Measurements from ENCODE around the gene DACT1. TPM values are rescaled to one million over a fixed set of nuclear protein-coding genes. Genes with fewer than 3 reads are reported as not detected.

DACT1 gene
- total RNA-seq, 2 experiments from 2014 or later = 1.4 to 2.0 TPM

DNA sequence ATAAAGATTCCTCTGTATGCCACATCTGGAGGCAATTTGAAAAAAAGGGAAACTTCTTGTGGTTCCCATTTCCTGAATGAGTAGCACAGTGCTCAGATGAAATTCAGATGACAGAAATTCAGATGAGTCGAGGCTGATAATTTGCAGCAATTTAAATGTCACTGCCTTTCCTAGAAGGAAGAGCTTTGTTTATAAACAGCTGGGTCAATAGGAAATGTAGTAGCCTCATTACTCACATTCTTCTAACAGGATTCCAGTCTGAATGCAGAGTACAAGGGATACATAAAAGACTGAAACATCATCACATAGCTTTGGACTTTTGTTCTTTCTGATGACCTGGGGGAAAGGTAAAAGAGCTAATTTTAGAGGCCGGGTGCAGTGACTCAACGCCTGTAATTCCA, 11.3 kb upstream of the DACT1 start:
- DNase-seq = no peak
- Mint-ChIP-seq H3K4me1 (ENCODE audit: low read depth) (peaks cover 4% of the 10 kb centered on the region), H3K36me3 (ENCODE audit: low read depth) (no peaks in the 10 kb centered on the region), H3K27me3 (peaks cover 2% of the 10 kb centered on the region), H3K27ac (no peak overlapping the region), H3K9me3 (no peaks in the 10 kb centered on the region), H3K4me3 (no peak overlapping the region)
- CTCF ChIA-PET = interaction anchor here (0.8 kb wide), 1 partner anchor 70 kb away, joined by 3 read pairs; no protein-coding TSS in a partner anchor
- intact Hi-C loops (cut with micrococcal nuclease) = no loop called here
- TF ChIP-seq, protein P1, sequence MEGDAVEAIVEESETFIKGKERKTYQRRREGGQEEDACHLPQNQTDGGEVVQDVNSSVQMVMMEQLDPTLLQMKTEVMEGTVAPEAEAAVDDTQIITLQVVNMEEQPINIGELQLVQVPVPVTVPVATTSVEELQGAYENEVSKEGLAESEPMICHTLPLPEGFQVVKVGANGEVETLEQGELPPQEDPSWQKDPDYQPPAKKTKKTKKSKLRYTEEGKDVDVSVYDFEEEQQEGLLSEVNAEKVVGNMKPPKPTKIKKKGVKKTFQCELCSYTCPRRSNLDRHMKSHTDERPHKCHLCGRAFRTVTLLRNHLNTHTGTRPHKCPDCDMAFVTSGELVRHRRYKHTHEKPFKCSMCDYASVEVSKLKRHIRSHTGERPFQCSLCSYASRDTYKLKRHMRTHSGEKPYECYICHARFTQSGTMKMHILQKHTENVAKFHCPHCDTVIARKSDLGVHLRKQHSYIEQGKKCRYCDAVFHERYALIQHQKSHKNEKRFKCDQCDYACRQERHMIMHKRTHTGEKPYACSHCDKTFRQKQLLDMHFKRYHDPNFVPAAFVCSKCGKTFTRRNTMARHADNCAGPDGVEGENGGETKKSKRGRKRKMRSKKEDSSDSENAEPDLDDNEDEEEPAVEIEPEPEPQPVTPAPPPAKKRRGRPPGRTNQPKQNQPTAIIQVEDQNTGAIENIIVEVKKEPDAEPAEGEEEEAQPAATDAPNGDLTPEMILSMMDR (IDR thresholded peaks at IDR 0.05) = no peak
- POLR2A ChIA-PET = no interaction called here
- ATAC-seq = no peak

- Mint-ChIP-seq H3K4me3 (no peak overlapping the region), H3K27me3 (no peaks in the 10 kb centered on the region), H3K4me1 (ENCODE audit: low read depth) (peaks cover 4% of the 10 kb centered on the region), H3K9me3 (no peaks in the 10 kb centered on the region), H3K27ac (no peak overlapping the region), H3K36me3 (ENCODE audit: low read depth) (no peaks in the 10 kb centered on the region)
- ChIA-PET CTCF (no interaction called here), POLR2A (interaction anchor here (0.6 kb wide), 1 partner anchor 58 kb away, joined by 3 read pairs; no protein-coding TSS in a partner anchor)
- TF ChIP-seq, protein P1 (IDR thresholded peaks at IDR 0.05) = no peak
- intact Hi-C loops (cut with micrococcal nuclease) = no loop called here
- ATAC-seq = no peak
- DNase-seq = no peak
These were observed 9.4 kb upstream of the DACT1 start for GRCh38 chr14:58628406-58628805.

DNA sequence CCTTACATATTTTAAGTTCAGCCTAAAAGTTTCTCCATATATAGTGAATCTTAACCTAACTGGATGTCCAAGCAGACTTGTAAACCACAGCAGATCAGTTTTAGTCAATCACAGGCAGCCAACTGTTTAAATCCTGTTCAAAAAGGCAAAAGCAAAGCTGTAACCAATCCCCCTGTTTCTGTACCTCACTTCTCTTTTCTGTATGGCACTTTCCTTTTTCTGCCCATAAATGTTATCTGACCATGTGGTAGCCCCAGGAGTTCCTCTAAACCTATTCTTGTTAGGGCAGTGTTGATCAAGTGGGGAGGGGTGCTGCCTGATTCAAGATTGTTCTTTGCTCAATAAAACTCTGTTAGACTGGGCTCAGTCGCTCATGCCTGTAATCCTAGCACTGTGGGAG, 8.5 kb upstream of the DACT1 start:
- Mint-ChIP-seq H3K4me3 (no peak overlapping the region), H3K36me3 (ENCODE audit: low read depth) (no peaks in the 10 kb centered on the region), H3K9me3 (no peaks in the 10 kb centered on the region), H3K27me3 (no peaks in the 10 kb centered on the region), H3K4me1 (ENCODE audit: low read depth) (peaks cover 4% of the 10 kb centered on the region), H3K27ac (no peak overlapping the region)
- POLR2A ChIA-PET = no interaction called here
- intact Hi-C loops (cut with micrococcal nuclease) = no loop called here
- ATAC-seq = no peak
- TF ChIP-seq, protein P1 (IDR thresholded peaks at IDR 0.05) = no peak
- CTCF ChIA-PET = no interaction called here
- DNase-seq = no peak

- CTCF ChIA-PET = no interaction called here
- Mint-ChIP-seq H3K27me3 (peaks cover 14% of the 10 kb centered on the region), H3K36me3 (ENCODE audit: low read depth) (no peaks in the 10 kb centered on the region), H3K27ac (no peak overlapping the region), H3K9me3 (no peaks in the 10 kb centered on the region), H3K4me1 (ENCODE audit: low read depth) (peaks cover 5% of the 10 kb centered on the region), H3K4me3 (no peak overlapping the region)
- DNase-seq (no peak), ATAC-seq (no peak)
- intact Hi-C loops (cut with micrococcal nuclease) = no loop called here
- POLR2A ChIA-PET = no interaction called here
- TF ChIP-seq, protein P1 (IDR thresholded peaks at IDR 0.05) = no peak
These were observed 6.0 kb upstream of the DACT1 start for GRCh38 chr14:58631732-58632131.

GRCh38 chr14:58633831-58634230, 3.9 kb upstream of the DACT1 start:
- TF ChIP-seq, protein P1 (IDR thresholded peaks at IDR 0.05) = no peak
- CTCF ChIA-PET = interaction anchor here (1.1 to 1.3 kb wide), 2 partner anchors 118 to 133 kb away, joined by 3 to 5 read pairs; no protein-coding TSS in a partner anchor
- Mint-ChIP-seq H3K36me3 (ENCODE audit: low read depth) (no peaks in the 10 kb centered on the region), H3K27me3 (peaks cover 23% of the 10 kb centered on the region), H3K27ac (no peak overlapping the region), H3K4me3 (no peak overlapping the region), H3K9me3 (no peaks in the 10 kb centered on the region), H3K4me1 (ENCODE audit: low read depth) (peaks cover 15% of the 10 kb centered on the region)
- POLR2A ChIA-PET = no interaction called here
- DNase-seq (no peak), ATAC-seq (no peak)
- intact Hi-C loops (cut with micrococcal nuclease) = no loop called here
